K562 (cell line): Measurements from ENCODE around the gene ICA1.

ENCODE experiments used
- ETV6 ChIP-seq, 3 experiments: fragments of 150-350 bp in 1 of 3; sonication (generic) in 1 of 3; formaldehyde crosslinking in 1 of 3; IDR thresholded peaks; 2 replicates each; pipeline versions ENCODE4 v1.6.1 to v1.8.0; 2014 to 2022; ENCODE audit warnings: borderline replicate concordance in 2 of 3, low read depth in 2 of 3, antibody characterized with exemption in 1 of 3, low read length in 1 of 3, mild to moderate bottlenecking in 1 of 3, missing genetic modification reagents in 1 of 3
- FOSL1 ChIP-seq: fragments of 200-800 bp; sonication (Bioruptor generic); conservative IDR thresholded peaks from 2 replicates; pipeline ENCODE4 v1.6.1; 2016; ENCODE audit warnings: missing genetic modification characterization, missing compliant biosample characterization
- FOXP1 ChIP-seq: sonication (generic); formaldehyde crosslinking; IDR thresholded peaks from 2 replicates; pipeline ENCODE4 v1.8.0; 2022; ENCODE audit warnings: mild to moderate bottlenecking, missing genetic modification reagents
- GATA2 ChIP-seq: sonication (generic); formaldehyde crosslinking; IDR thresholded peaks from 2 replicates; pipeline ENCODE4 v1.4.0; 2020; ENCODE audit warnings: mild to moderate bottlenecking, missing genetic modification reagents
- POLR2A ChIP-seq: fragments of 450-650 bp; conservative IDR thresholded peaks from 2 replicates; pipeline ENCODE4 v1.6.1; 2016
- RFX5 ChIP-seq: IDR thresholded peaks from 2 replicates; pipeline ENCODE4 v1.6.1; 2011; ENCODE audit warnings: low read depth, mild to moderate bottlenecking, improper control_type of control experiment, low read length
- ZBTB40 ChIP-seq, 2 experiments: fragments of 450-650 bp in 1 of 2; sonication (generic) in 1 of 2; formaldehyde crosslinking in 1 of 2; IDR thresholded peaks; 2 replicates each; pipeline versions ENCODE4 v1.7.1 to v1.9.0; 2016 to 2022; ENCODE audit warnings: inconsistent platforms in 1 of 2, mild to moderate bottlenecking in 1 of 2, missing genetic modification reagents in 1 of 2
- ZFP1 ChIP-seq: fragments of 450-650 bp; formaldehyde crosslinking; IDR thresholded peaks from 2 replicates; pipeline ENCODE4 v1.4.0; 2020; ENCODE audit warnings: mild to moderate bottlenecking, mixed read lengths
- TF ChIP-seq, protein P1 (sequence below), 2 experiments: fragments of 450-650 bp; formaldehyde crosslinking in 1 of 2; IDR thresholded peaks; 2 replicates each; pipeline versions ENCODE4 v1.4.0 to v1.6.1; 2014 to 2020; ENCODE audit warnings: mild to moderate bottlenecking in 2 of 2, borderline replicate concordance in 1 of 2, low read depth in 1 of 2

- TF ChIP-seq RFX5: no peak
- TF ChIP-seq GATA2 (CRISPR knock-in tag): no peak
- TF ChIP-seq POLR2A: no peak
- TF ChIP-seq ZFP1 (CRISPR knock-in tag): no peak
- TF ChIP-seq ZBTB40 (IDR thresholded peaks at IDR 0.05): no peak
- no peak for TF ChIP-seq ZBTB40 (CRISPR knock-in tag; IDR thresholded peaks at IDR 0.05)
- no peak for TF ChIP-seq FOXP1 (CRISPR knock-in tag)
- TF ChIP-seq FOSL1 (tag): no peak
- TF ChIP-seq, protein P1, sequence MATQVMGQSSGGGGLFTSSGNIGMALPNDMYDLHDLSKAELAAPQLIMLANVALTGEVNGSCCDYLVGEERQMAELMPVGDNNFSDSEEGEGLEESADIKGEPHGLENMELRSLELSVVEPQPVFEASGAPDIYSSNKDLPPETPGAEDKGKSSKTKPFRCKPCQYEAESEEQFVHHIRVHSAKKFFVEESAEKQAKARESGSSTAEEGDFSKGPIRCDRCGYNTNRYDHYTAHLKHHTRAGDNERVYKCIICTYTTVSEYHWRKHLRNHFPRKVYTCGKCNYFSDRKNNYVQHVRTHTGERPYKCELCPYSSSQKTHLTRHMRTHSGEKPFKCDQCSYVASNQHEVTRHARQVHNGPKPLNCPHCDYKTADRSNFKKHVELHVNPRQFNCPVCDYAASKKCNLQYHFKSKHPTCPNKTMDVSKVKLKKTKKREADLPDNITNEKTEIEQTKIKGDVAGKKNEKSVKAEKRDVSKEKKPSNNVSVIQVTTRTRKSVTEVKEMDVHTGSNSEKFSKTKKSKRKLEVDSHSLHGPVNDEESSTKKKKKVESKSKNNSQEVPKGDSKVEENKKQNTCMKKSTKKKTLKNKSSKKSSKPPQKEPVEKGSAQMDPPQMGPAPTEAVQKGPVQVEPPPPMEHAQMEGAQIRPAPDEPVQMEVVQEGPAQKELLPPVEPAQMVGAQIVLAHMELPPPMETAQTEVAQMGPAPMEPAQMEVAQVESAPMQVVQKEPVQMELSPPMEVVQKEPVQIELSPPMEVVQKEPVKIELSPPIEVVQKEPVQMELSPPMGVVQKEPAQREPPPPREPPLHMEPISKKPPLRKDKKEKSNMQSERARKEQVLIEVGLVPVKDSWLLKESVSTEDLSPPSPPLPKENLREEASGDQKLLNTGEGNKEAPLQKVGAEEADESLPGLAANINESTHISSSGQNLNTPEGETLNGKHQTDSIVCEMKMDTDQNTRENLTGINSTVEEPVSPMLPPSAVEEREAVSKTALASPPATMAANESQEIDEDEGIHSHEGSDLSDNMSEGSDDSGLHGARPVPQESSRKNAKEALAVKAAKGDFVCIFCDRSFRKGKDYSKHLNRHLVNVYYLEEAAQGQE (IDR thresholded peaks at IDR 0.05; ENCODE audit: borderline replicate concordance): no peak
- TF ChIP-seq, protein P1 (CRISPR knock-in tag; IDR thresholded peaks at IDR 0.05; ENCODE audit: low read depth): no peak
- no peak for TF ChIP-seq ETV6 (IDR thresholded peaks at IDR 0.05; ENCODE audit: borderline replicate concordance in 1 of 2, low read depth in 2 of 2, low read length in 1 of 2)
- TF ChIP-seq ETV6 (CRISPR knock-in tag; IDR thresholded peaks at IDR 0.05; ENCODE audit: borderline replicate concordance): no peak
Measured at GRCh38 chr7:8142477-8142876, 119.5 kb downstream of the ICA1 start.
